DND-41 (cell line): ENCODE results near the gene SLAMF1.

ENCODE experiments used
- ATAC-seq: fragments of 200-7000 bp; cut with Tn5 transposase; 3 replicates; pipeline ENCODE4 v1.9.1; 2021; ENCODE audit warnings: low read depth; ENCODE audit not compliant: insufficient read depth
- DNase-seq: peaks from one replicate; pipeline ENCODE4 v3.0.0-alpha.2; 2020
- H2AFZ ChIP-seq: 2 replicates; pipeline ENCODE4 v1.6.0; 2012; ENCODE audit warnings: low read depth, low read length
- H3K27ac ChIP-seq: 2 replicates; pipeline ENCODE4 v1.5.1; 2012; ENCODE audit warnings: low read length, inconsistent platforms
- H3K27me3 ChIP-seq: fragments of 200-600 bp; sonication (generic); 2 replicates; pipeline ENCODE4 v1.6.0; 2012; ENCODE audit warnings: low read length, mild to moderate bottlenecking, inconsistent platforms; ENCODE audit not compliant: insufficient read depth, poor library complexity
- H3K36me3 ChIP-seq: 2 replicates; pipeline ENCODE4 v1.5.1; 2012; ENCODE audit warnings: low read length, inconsistent platforms; ENCODE audit not compliant: insufficient read depth
- H3K4me1 ChIP-seq: 2 replicates; pipeline ENCODE4 v1.5.1; 2012; ENCODE audit warnings: mild to moderate bottlenecking, low read length; ENCODE audit not compliant: insufficient read depth
- H3K4me2 ChIP-seq: 2 replicates; pipeline ENCODE4 v1.6.0; 2012; ENCODE audit warnings: mild to moderate bottlenecking, moderate library complexity, low read length, inconsistent platforms; ENCODE audit not compliant: insufficient read depth
- H3K4me3 ChIP-seq, 2 experiments: fragments of 200-600 bp in 1 of 2; shearing (Covaris generic) in 1 of 2; 2 replicates each; pipeline ENCODE4 v1.5.1; 2012 to 2016; ENCODE audit warnings: inconsistent platforms in 2 of 2, low read length in 2 of 2, mild to moderate bottlenecking in 2 of 2, low read depth in 1 of 2, moderate library complexity in 1 of 2
- H3K79me2 ChIP-seq: 2 replicates; pipeline ENCODE4 v1.6.0; 2012; ENCODE audit warnings: low read length, inconsistent platforms; ENCODE audit not compliant: insufficient read depth
- H3K9ac ChIP-seq: 2 replicates; pipeline ENCODE4 v1.6.0; 2012; ENCODE audit warnings: low read depth, mild to moderate bottlenecking, inconsistent platforms, low read length, moderate library complexity
- H3K9me3 ChIP-seq: 2 replicates; pipeline ENCODE4 v1.5.1; 2012; ENCODE audit warnings: low read length, moderate library complexity, mild to moderate bottlenecking, inconsistent platforms; ENCODE audit not compliant: insufficient read depth, severe bottlenecking
- H4K20me1 ChIP-seq: 2 replicates; pipeline ENCODE4 v1.6.0; 2012; ENCODE audit warnings: low read length; ENCODE audit not compliant: insufficient read depth
- EZH2 ChIP-seq: IDR thresholded peaks from 3 replicates; pipeline ENCODE4 v1.6.1; 2012; ENCODE audit warnings: borderline replicate concordance, low read depth, mild to moderate bottlenecking, moderate library complexity, low read length, inconsistent platforms; ENCODE audit not compliant: severe bottlenecking
- TF ChIP-seq, protein P1 (sequence below): IDR thresholded peaks from 2 replicates; pipeline ENCODE4 v1.5.1; 2012; ENCODE audit warnings: borderline replicate concordance, low read length, moderate library complexity, mild to moderate bottlenecking; ENCODE audit not compliant: poor library complexity, severe bottlenecking; ENCODE audit errors: extremely low read depth

Gene SLAMF1

DNA sequence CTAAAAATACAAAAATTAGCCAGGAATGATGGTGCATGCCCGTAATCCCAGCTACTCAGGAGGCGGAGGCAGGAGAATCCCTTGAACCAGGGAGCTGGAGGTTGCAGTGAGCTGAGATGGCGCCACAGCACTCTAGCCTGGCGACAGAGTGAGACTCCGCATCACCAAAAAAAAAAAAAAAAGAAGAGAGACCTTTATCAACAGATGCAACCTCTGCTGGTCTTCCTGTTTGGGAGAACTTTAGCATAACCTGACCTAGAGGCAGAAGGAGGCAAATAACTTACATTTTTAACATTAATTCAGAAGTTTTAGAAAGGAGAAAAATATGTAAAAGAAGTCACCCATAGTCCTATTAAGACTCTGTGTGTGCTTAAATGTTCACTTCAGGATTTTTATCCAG, 32.4 kb downstream of the SLAMF1 start:
- H3K9me3 ChIP-seq = no peaks in the 10 kb centered on the region
- peaks cover 10% of the 10 kb centered on the region; the same call in 1 of the 2 replicates for H3K4me1 ChIP-seq
- no peak overlapping the region for H3K9ac ChIP-seq
- TF ChIP-seq EZH2 = no peak
- TF ChIP-seq, protein P1, sequence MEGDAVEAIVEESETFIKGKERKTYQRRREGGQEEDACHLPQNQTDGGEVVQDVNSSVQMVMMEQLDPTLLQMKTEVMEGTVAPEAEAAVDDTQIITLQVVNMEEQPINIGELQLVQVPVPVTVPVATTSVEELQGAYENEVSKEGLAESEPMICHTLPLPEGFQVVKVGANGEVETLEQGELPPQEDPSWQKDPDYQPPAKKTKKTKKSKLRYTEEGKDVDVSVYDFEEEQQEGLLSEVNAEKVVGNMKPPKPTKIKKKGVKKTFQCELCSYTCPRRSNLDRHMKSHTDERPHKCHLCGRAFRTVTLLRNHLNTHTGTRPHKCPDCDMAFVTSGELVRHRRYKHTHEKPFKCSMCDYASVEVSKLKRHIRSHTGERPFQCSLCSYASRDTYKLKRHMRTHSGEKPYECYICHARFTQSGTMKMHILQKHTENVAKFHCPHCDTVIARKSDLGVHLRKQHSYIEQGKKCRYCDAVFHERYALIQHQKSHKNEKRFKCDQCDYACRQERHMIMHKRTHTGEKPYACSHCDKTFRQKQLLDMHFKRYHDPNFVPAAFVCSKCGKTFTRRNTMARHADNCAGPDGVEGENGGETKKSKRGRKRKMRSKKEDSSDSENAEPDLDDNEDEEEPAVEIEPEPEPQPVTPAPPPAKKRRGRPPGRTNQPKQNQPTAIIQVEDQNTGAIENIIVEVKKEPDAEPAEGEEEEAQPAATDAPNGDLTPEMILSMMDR = no peak
- H3K36me3 ChIP-seq = no peaks in the 10 kb centered on the region
- H3K27ac ChIP-seq = no peak overlapping the region
- DNase-seq (no peak), ATAC-seq (no peak)
- no peaks in the 10 kb centered on the region for H3K79me2 ChIP-seq
- no peaks in the 10 kb centered on the region for H3K27me3 ChIP-seq
- H3K4me3 ChIP-seq = no peak overlapping the region
- no peak overlapping the region for H2AFZ ChIP-seq
- no peaks in the 10 kb centered on the region for H4K20me1 ChIP-seq
- H3K4me2 ChIP-seq = no peak overlapping the region

DNA sequence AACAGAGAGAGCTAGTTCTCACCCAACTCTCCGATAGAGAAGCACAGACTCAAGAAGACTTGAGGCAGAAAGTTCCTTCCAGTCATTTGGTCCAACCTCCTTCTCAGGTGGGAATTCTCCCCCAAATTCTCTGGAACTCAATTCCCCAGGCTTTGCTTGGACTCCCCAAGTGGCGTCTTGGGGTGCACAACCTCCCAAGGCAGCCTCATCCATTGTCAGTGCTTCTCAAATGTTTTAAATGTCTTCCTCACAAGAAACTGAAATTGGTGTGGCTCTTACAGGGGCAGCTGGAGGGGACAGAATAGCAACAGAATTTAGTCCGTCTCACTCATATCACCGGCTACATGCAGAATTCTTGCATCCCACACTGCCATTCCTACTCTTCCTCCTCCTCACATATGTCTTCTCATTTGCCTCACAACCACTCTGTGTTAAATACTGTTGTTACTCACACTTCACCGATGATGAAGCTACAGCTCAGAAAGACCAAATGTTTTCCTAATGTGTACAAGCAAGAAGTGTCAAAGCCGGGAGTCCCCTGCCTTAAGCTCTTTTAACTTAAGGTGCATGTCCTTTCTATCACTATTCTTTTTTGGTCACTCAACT, 34.1 kb downstream of the SLAMF1 start:
- Histone ChIP-seq H3K9me3 (no peaks in the 10 kb centered on the region), H3K4me1 (peaks cover 16% of the 10 kb centered on the region), H3K36me3 (no peaks in the 10 kb centered on the region), H4K20me1 (no peaks in the 10 kb centered on the region), H3K27me3 (no peaks in the 10 kb centered on the region), H2AFZ (no peak overlapping the region), H3K9ac (no peak overlapping the region), H3K4me3 (no peak overlapping the region), H3K27ac (no peak overlapping the region), H3K4me2 (no peak overlapping the region), H3K79me2 (no peaks in the 10 kb centered on the region)
- no peak for ATAC-seq
- DNase-seq = no peak
- TF ChIP-seq, protein P1 = no peak
- no peak for TF ChIP-seq EZH2

DNA sequence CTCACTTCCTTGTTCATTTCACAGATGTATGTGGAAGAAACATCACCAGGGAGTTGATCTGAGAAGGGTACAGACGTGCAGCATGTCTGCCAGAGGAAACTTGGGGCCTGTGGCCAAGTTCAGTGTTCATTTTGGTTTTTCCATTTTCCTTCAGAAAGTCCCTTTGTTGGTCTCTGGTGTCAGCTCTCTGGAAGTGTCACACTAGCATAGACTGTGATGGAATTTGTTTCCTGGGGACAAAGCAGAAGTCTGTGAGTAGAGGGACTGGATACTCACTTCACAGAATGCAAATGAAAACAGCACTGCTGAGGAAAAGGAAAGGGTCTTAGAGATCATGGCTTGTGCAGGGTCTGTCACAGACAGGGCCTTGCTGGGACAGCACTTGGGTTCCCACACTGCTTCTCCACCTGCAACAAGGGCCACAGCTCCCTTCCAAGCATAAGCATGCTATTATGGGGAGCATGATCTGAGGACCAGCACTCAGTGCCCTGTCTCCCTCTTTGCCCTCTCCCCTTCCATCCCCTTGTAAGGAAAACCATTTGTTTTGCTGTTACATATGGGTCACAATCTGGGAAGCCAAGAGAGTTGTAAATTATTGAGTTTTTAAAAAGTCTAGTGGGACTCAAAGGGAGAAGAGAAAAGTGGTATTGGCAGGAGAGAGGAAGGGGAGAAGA, 36.1 kb downstream of the SLAMF1 start:
- Histone ChIP-seq H3K9ac (no peak overlapping the region), H3K4me2 (no peak overlapping the region), H3K79me2 (no peaks in the 10 kb centered on the region), H3K27me3 (no peaks in the 10 kb centered on the region), H4K20me1 (no peaks in the 10 kb centered on the region), H3K9me3 (no peaks in the 10 kb centered on the region), H3K4me1 (peaks cover 30% of the 10 kb centered on the region), H3K4me3 (no peak overlapping the region), H2AFZ (no peak overlapping the region), H3K27ac (peak overlapping the region; percentile 14; the same call in 1 of the 2 replicates), H3K36me3 (no peaks in the 10 kb centered on the region)
- ATAC-seq (no peak), DNase-seq (no peak)
- no peak for TF ChIP-seq EZH2
- TF ChIP-seq, protein P1 = no peak
